Measurements from ENCODE around the gene SCN2B.

GRCh38 chr11:118145285-118146227 lies 30.9 kb downstream of the SCN2B start:
- TF ChIP-seq, protein P1, sequence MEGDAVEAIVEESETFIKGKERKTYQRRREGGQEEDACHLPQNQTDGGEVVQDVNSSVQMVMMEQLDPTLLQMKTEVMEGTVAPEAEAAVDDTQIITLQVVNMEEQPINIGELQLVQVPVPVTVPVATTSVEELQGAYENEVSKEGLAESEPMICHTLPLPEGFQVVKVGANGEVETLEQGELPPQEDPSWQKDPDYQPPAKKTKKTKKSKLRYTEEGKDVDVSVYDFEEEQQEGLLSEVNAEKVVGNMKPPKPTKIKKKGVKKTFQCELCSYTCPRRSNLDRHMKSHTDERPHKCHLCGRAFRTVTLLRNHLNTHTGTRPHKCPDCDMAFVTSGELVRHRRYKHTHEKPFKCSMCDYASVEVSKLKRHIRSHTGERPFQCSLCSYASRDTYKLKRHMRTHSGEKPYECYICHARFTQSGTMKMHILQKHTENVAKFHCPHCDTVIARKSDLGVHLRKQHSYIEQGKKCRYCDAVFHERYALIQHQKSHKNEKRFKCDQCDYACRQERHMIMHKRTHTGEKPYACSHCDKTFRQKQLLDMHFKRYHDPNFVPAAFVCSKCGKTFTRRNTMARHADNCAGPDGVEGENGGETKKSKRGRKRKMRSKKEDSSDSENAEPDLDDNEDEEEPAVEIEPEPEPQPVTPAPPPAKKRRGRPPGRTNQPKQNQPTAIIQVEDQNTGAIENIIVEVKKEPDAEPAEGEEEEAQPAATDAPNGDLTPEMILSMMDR (IDR thresholded peaks at IDR 0.05 in 8 of 11, conservative IDR thresholded peaks at IDR 0.05 in 3 of 11): peak; percentile 90 to 98 (median 95)
- peak; percentile 32 to 75 (median 58) for TF ChIP-seq POLR2AphosphoS5 (IDR thresholded peaks at IDR 0.05)
